GM21717 (cell line): Measurements from ENCODE around the gene ARL9.
A peak's percentile ranks its signal among the peaks of the same experiment; 100 is the strongest.
"Not testable (repeated sequence)": the region's sequence is repeated elsewhere in the genome, so short reads cannot be mapped to it uniquely, and the experiment has no call there.

ENCODE experiments used
- ATAC-seq: cut with Tn5 transposase; IDR thresholded peaks from one replicate; pipeline ENCODE4 v1.9.1; 2021; ENCODE audit warnings: mild to moderate bottlenecking, moderate library complexity; ENCODE audit not compliant: unreplicated experiment

Gene ARL9

GRCh38 chr4:56505269-56506130 is at the start of gene ARL9:
ARL9 (plus strand) TSS chr4:56505791; CDS start chr4:56505863, 72 bp downstream.
- peak; percentile 58 for ATAC-seq

GRCh38 chr4:56460085-56460484 is 45.5 kb upstream of the ARL9 start:
- ATAC-seq: no peak

GRCh38 chr4:56462157-56462556 is 43.4 kb upstream of the ARL9 start:
- ATAC-seq: no peak

- ATAC-seq: no peak
Observed at GRCh38 chr4:56463711-56464110, 41.9 kb upstream of the ARL9 start.

- no peak for ATAC-seq
Observed at GRCh38 chr4:56464581-56464980, 41.0 kb upstream of the ARL9 start.

- ATAC-seq: no peak
Observed at GRCh38 chr4:56465599-56466295, 39.8 kb upstream of the ARL9 start.

GRCh38 chr4:56466296-56466761 is 39.3 kb upstream of the ARL9 start:
- ATAC-seq: not testable (repeated sequence)

- no peak for ATAC-seq
Observed at GRCh38 chr4:56466910-56467283, 38.7 kb upstream of the ARL9 start.

- peak; percentile 96 for ATAC-seq
Observed at GRCh38 chr4:56467284-56468096, 38.1 kb upstream of the ARL9 start, which contains the start of gene SRP72. SRP72 (plus strand) TSS chr4:56467617; CDS start chr4:56467636, 19 bp downstream.

GRCh38 chr4:56468097-56468422 is 37.5 kb upstream of the ARL9 start:
- peak; percentile 58 for ATAC-seq

GRCh38 chr4:56469489-56470210 is 35.9 kb upstream of the ARL9 start:
- no peak for ATAC-seq

GRCh38 chr4:56475917-56476316 is 29.7 kb upstream of the ARL9 start:
- ATAC-seq: peak; percentile 94

GRCh38 chr4:56477192-56477702 is 28.3 kb upstream of the ARL9 start:
- no peak for ATAC-seq

- ATAC-seq: no peak
Observed at GRCh38 chr4:56480691-56481090, 24.9 kb upstream of the ARL9 start.

GRCh38 chr4:56496241-56496640 is 9.3 kb upstream of the ARL9 start:
- no peak for ATAC-seq

GRCh38 chr4:56511098-56511497 is 5.5 kb downstream of the ARL9 start:
- no peak for ATAC-seq

GRCh38 chr4:56512166-56512565 is 6.6 kb downstream of the ARL9 start:
- no peak for ATAC-seq

- no peak for ATAC-seq
Observed at GRCh38 chr4:56513517-56513916, 7.9 kb downstream of the ARL9 start.

GRCh38 chr4:56530269-56531148 is 24.9 kb downstream of the ARL9 start:
- ATAC-seq: no peak
